ENCODE data around the gene DNMBP.
"Not testable (repeated sequence)": the region's sequence is repeated elsewhere in the genome, so short reads cannot be mapped to it uniquely, and the experiment has no call there.

The DNMBP gene

DNA sequence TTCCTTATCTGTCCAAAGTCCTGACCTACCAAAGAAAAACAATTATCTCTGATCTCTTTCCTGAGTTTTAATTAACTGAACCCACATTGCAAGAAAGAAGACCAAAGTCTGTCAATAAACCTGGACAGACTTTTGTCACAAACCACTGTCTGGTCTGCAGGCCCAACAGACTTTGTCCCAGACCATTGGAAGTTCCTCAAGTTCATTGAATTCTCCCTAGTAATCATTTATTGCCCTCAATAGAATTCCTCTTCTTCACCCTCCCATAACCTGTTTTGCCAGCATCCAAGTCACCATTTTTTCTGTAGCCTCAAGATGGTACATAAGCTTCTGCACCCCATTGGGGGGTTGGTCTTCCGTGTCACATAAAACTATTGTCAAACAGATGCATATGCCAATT is 3.9 kb upstream of the DNMBP start:
- no peak for DNase-seq

GRCh38 chr10:100011906-100012305 is 2.2 kb upstream of the DNMBP start:
- not testable (repeated sequence) for DNase-seq

DNA sequence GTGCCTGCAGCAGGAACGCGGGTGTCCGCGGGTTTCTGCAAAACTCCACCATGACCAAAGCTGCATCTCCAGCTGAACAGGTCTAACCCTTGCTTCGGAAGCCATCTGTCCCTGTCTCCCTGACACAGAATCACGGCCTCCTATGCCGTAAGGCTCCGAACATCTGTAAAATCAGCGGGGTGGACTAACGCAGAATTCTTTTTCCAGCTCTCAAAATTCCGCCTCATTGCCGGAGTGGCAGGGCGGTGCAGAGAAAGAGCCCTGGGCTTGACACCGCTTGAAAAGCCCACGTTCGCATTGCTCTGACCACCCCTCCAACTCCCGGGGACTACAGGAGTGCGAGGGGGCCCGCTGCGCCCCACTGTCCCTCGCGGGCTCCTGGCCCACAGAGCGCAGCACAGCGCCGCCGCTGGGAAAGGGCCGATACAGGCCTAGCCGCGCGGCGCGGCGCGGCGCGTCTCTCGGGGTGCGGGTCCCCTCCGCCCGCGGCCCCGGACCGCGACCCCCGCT is 409 bp downstream of the DNMBP start:
- DNase-seq = no peak

GRCh38 chr10:100008708-100009282 is 952 bp downstream of the DNMBP start:
- DNase-seq = no peak

GRCh38 chr10:100008142-100008522 is 1.6 kb downstream of the DNMBP start:
- DNase-seq = no peak

GRCh38 chr10:100007231-100008141 is 2.3 kb downstream of the DNMBP start:
- no peak for DNase-seq

DNA sequence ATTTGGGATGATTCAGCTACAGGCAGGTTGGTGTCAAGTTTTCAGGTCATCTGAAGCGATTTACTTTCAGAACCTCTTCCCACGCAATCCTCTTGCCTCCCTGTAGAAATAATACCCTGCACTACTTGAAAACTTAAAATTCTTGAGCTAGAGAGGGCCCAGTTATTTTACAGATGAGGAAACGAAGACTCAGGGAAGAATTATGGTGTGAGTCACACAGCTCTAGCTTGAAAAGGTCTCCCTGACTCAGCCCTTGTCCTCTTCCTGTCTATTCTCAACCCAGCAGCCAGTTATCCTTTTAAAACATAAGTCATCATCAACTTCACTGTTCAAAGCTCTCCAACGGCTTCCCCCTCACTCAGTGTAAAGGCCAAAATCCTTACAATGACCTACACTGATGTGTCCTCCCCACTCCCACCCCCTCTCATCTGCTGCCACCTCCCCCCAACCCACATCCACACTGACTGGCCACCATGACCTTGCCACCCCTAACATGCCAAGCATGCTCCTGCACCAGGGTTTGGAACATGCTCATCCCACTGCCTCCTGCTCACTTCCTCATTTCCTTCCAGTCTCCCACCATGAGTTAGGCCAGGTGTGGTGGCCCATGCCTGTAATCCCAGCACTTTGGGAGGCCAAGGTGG is 3.4 kb downstream of the DNMBP start:
- no peak for DNase-seq

DNA sequence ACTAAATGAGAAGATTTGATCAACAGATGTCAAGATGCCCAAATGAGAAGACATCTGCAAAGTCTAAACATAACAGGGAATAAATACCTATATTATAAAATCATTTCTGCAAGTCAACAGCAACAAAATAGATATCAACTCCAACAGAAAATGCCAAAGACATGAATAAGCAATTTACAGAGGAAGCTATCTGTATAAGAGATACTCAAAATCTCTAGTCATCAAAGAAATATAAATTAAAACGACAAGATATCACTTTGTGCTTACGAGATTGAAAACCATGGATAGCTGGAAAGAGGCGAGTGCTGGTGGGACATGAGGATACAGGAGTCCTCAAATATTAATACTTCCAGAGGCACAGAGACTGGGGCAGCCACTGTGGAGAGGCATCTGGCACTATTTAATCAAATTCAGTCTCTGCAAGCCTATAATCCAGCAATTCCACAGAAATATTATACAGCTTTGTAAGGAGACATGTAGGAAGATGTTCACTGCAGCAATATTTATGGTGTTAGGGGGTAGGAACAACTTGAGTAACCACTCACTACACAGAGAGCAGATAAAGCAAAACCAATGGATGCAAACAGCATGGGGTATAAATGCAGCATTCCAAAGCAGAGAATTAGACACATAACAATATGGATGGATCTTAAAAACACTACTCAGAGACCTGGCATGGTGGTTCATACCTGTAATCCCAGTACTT is 4.8 kb downstream of the DNMBP start:
- no peak for DNase-seq

DNA sequence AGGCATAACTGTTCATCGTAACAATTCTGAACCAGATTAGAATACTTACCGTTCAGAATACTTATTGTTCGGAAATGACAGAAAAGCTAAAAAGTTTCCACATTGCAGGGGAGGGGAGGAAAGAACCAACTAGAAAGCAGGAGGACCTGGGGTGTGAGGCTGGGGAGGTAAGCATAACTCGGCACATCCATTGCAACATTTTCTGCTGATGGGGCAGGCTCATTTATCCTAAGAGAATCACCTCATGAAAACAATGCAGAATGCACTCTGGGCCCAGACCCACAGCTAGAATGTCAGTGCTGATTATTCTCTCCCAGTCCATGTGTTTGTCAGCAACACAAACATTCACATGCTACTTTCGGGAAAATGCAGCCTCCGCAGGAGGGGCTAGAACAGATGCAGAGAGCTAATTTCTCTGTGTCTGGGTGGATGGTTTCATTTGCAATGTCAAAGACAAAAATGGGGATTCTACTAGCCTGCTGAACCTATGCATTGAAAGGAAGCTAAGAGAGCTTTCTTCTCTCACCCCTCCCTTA is 9.6 kb downstream of the DNMBP start:
- no peak for DNase-seq

DNA sequence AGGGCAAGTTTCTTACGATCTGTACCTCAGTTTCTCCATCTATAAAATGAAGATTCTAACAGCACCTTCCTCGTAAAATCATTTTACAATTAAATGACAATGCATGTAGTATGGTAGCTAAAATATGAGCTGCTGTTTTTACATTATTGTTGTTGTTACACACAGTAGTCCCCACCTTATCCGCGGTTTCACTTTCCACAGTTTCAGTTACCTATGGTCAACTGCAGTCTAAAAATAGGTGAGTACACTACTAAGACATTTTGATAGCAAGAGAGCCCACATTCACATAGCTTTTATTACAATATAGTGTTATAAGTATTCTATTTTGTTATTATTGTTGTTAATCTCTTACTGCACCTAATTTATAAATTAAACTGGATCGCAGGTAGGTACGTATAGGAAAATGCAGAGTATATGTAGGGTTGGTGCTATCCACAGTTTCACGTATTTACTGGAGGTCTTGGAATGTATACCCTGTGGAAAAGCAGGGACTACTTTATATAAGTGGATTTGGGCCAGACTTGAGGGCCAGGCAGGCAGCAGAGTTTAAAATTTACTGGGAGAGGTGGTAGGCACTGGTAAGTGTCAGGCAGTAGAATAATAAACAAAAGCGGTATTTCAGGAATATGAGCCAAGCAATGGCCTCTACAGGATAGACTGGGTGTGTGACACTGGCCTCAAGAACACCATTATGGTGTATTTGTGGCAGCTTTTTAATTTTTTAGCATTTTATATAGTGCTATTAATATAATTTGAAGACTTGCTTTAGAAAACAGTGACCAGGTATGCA is 10.2 kb downstream of the DNMBP start:
- no peak for DNase-seq

DNA sequence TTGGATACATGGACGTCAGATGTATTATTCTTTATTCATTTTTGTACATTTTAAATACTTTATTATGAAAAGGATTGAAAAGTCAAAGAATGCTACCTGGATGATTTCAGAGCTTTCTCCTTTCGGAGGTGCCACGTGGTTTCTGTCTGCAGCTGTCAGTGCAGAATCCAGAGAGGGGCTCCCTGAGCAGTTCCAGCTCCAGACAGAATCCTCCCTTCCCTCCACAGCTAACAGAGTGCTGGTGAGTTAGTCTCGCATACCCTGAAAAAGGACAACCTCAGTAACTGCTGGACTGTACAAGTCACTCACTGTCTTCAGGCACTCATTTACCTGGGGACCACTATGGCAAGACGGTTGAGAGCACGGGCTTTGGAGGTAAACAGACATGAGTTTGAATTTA is 10.9 kb downstream of the DNMBP start:
- no peak for DNase-seq

- no peak for DNase-seq
Measured at GRCh38 chr10:99996671-99997648, 12.8 kb downstream of the DNMBP start.

DNA sequence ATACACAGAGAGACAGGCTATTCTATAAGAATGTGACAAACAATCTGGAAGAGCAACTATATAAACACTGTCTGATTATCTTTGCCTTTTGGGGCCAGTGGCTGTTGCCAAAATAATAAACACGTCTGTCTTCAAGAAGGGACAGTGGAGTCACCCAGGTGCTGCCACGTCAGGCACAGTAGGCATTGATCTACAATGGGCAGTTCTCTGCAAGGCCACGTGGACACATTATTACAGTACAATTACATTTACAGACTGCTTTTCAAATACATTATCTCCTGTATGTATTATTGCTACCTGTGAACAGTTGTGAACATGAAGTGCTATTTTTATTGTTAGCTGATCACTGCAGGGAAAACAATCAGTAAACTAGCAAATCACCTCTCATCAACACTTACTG is 14.0 kb downstream of the DNMBP start:
- DNase-seq = no peak

GRCh38 chr10:99995269-99995668 is 14.5 kb downstream of the DNMBP start:
- DNase-seq = no peak

GRCh38 chr10:99994801-99995200 is 14.9 kb downstream of the DNMBP start:
- DNase-seq = no peak

DNA sequence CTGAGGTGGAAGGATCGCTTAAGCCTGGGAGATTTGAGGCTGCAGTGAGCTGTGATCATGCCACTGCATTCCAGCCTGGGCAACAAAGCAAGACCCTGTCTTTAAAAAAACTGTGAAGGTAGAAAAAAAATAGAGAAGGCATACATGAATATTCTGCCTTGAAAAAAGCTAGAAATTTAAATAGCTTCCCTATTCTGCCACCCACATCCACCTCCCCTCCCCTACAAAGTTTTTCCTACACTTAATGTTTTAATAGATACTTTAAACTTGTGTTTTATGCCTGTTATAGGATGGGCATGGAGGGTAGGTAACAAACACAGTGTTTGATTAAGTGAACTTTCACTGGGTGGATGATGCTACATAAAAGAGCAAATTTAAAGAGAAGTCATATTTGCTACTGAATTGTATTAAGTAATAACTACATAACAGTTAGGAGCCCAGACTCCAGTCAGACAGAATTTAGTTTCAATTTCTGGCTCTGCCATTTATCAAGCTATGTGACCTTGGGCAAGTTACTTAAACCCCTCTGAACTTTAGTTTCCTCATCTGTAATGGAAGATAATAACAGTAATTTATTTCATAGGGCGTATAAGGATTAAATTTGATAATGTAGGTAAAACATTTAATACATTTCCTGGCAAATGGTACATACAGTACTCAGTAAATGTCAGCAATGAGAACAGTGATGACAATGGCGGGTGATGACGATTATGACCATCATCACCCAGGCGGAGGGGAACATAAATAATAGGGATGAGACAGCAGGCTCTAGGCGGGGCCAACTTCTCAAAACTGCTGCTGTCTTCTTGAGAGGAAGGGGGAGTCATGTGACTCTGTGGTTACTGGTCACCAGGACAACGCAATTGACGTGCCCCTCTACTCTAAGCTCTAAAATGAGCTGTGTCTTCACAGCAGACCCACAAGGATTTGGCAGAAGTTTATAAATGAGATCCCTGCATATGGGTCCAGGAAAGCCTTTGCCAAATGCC is 15.8 kb downstream of the DNMBP start:
- peak; percentile 57 for DNase-seq

DNA sequence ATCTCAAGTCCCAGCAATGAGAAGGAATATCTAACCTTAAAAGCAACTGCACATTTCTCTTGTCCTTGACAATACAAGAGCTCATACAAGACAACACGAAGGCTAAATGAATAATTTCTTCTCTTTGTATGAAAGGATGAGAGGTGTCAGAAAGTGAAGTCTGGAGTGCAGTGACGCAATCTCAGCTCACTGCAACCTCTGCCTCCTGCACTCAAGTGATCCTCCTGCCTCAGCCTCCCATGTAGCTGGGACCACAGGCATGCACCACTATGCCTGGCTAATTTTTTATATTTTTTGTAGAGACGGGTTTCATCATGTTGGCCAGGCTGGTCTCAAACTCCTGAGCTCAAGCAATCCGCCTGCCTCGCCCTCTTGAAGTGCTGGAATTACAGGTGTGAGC is 24.1 kb downstream of the DNMBP start:
- DNase-seq = not testable (repeated sequence)

DNA sequence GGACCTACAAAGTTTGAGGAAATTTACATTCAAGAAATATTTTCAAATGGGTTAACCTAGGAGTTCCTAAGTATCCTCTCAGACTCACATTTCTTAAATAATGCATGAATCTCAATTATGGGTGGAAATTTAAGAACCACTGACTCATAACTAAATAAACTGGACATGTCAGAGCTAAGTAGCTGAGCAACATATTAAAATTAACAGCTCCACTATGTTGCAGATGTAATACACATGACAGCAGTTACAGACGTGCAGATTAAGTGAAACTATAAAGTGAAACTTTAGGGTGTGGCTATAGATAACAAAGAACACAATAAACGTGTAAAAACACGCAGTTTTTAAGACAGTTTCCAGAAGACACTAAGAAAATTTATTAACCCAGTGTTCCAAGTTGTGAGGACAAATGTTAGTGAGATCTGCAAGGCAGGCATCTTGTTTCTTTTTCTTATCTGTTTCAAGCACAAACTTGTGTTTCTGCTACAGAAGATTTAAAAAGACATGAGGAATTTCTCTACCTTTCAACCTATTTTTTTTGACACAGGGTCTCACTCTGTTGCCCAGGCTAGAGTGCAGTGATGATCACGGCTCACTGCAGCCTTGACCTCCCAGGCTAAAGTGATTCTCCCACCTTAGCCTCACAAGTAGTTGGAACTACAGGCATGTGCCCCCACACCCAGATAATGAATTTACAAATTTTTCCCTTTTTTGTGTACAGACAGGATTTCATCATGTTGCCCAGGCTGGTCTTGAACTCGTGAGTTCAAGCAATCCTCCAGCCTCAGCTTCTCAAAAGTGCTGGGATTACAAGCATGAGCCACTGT is 25.3 kb downstream of the DNMBP start:
- DNase-seq = no peak
